GM18867 (cell line): ENCODE measurements around the gene ADCY7.

Experiments used
- ATAC-seq: cut with Tn5 transposase; IDR thresholded peaks from one replicate; pipeline ENCODE4 v1.9.1; 2021; ENCODE audit warnings: mild to moderate bottlenecking, moderate library complexity; ENCODE audit not compliant: unreplicated experiment

Gene ADCY7

GRCh38 chr16:50309527-50310307 is 43.4 kb downstream of the ADCY7 start:
- no peak for ATAC-seq

GRCh38 chr16:50310308-50311133 is 44.2 kb downstream of the ADCY7 start:
- no peak for ATAC-seq

GRCh38 chr16:50311134-50311528 is 44.8 kb downstream of the ADCY7 start:
- ATAC-seq = no peak

- ATAC-seq = no peak
Measured at GRCh38 chr16:50311891-50312501, 45.6 kb downstream of the ADCY7 start.

GRCh38 chr16:50313596-50314478 is 47.5 kb downstream of the ADCY7 start:
- no peak for ATAC-seq

GRCh38 chr16:50314665-50315064 is 48.3 kb downstream of the ADCY7 start:
- ATAC-seq = no peak

- no peak for ATAC-seq
Measured at GRCh38 chr16:50315346-50315997, 49.1 kb downstream of the ADCY7 start.

- ATAC-seq = no peak
Measured at GRCh38 chr16:50316102-50316847, 49.9 kb downstream of the ADCY7 start.

GRCh38 chr16:50316848-50317630 is 50.7 kb downstream of the ADCY7 start:
- ATAC-seq = no peak

GRCh38 chr16:50318796-50319578 is 52.6 kb downstream of the ADCY7 start:
- no peak for ATAC-seq

- no peak for ATAC-seq
Measured at GRCh38 chr16:50320310-50320709, 54.0 kb downstream of the ADCY7 start.

- no peak for ATAC-seq
Measured at GRCh38 chr16:50322333-50322732, 56.0 kb downstream of the ADCY7 start.

- no peak for ATAC-seq
Measured at GRCh38 chr16:50323335-50324011, 57.1 kb downstream of the ADCY7 start.

GRCh38 chr16:50324345-50324744 is 58.0 kb downstream of the ADCY7 start:
- no peak for ATAC-seq

- no peak for ATAC-seq
Measured at GRCh38 chr16:50326264-50326663, 59.9 kb downstream of the ADCY7 start.

- peak; percentile 79 for ATAC-seq
Measured at GRCh38 chr16:50326835-50327465, 60.6 kb downstream of the ADCY7 start.
